BLaER1 treated with 17β-estradiol and CSF1 and Interleukin-3, amounts not matched to agents 10 nM and 100 nM (cell line): ENCODE measurements around the gene POTEB3.
"Not testable (repeated sequence)": the region's sequence is repeated elsewhere in the genome, so short reads cannot be mapped to it uniquely, and the experiment has no call there.

Source experiments
- H3K27ac ChIP-seq, 11 experiments: shearing (Covaris generic); formaldehyde crosslinking; 2 replicates each; pipeline ENCODE4 v1.8.1; 2022
- H3K27me3 ChIP-seq, 11 experiments: shearing (Covaris generic); formaldehyde crosslinking; 2 replicates each; pipeline ENCODE4 v1.8.1; 2022
- H3K36me3 ChIP-seq, 11 experiments: shearing (Covaris generic); formaldehyde crosslinking; 2 replicates each; pipeline ENCODE4 v1.8.1; 2022
- H3K4me1 ChIP-seq, 10 experiments: shearing (Covaris generic); formaldehyde crosslinking; 2 replicates each; pipeline ENCODE4 v1.8.1; 2022
- H3K4me2 ChIP-seq, 11 experiments: shearing (Covaris generic); formaldehyde crosslinking; 2 replicates each; pipeline ENCODE4 v1.8.1; 2022
- H3K4me3 ChIP-seq, 10 experiments: shearing (Covaris generic); formaldehyde crosslinking; 2 replicates each; pipeline ENCODE4 v1.8.1; 2022
- H3K9ac ChIP-seq, 11 experiments: shearing (Covaris generic); formaldehyde crosslinking; 2 replicates each; pipeline ENCODE4 v1.8.1; 2022
- H3K9me3 ChIP-seq, 11 experiments: shearing (Covaris generic); formaldehyde crosslinking; replicated peaks in 1 of 11; 2 replicates each; pipeline ENCODE4 v1.8.1; 2022
- H4K20me1 ChIP-seq, 11 experiments: shearing (Covaris generic); formaldehyde crosslinking; 2 replicates each; pipeline ENCODE4 v1.8.1; 2022

Gene POTEB3

DNA sequence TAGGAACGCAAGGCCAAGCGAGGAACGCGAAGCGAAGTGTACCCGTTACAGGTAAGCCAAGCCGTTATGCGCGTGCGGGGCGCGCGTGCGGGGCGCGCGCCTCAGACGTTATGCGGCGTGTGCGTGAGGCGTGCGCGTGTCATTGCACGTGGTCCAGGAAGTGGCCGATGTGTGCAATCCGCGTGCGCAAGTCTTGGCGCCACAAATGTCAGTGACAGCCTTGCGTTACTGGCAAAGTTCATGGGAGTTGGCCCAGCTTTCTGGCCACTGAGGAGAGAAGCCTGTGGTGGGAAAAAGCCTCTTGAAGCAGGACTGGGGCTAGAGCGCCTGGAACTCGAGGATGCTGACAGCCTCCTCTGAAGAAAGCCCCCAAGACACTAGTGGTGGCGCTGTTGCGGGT is at the start of gene POTEB3:
TSS of gene POTEB3 (minus strand) at position 101 of the 400 bp plus-strand sequence. CDS start 488 bp downstream, outside the sequence.
- not testable (repeated sequence) for H3K9me3 ChIP-seq, H3K9ac ChIP-seq, H3K4me1 ChIP-seq, H3K4me3 ChIP-seq, H3K36me3 ChIP-seq, H3K27me3 ChIP-seq, H3K27ac ChIP-seq, H3K4me2 ChIP-seq, H4K20me1 ChIP-seq

DNA sequence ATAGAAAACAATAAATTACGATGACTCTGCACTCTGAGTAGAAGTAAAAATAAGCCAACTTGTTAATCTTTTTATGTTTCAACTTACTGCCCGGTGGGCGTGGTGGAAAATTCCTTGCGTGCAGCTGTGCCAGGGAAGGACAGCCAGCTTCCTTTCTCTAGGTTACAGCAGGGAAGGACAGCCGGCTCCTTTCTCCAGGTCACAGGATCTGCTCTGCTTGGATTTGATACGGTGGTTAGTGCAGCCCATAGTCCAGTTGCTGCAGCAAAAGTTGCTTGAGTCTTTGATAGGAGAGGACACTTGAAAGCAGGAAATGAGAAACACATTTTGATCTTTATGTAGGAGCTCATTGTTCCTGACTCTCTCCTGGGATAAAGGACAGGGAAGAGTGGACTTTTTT is 13.4 kb upstream of the POTEB3 start:
- not testable (repeated sequence) for H3K4me2 ChIP-seq, H4K20me1 ChIP-seq, H3K4me3 ChIP-seq, H3K27me3 ChIP-seq, H3K4me1 ChIP-seq, H3K36me3 ChIP-seq, H3K9me3 ChIP-seq, H3K27ac ChIP-seq, H3K9ac ChIP-seq

DNA sequence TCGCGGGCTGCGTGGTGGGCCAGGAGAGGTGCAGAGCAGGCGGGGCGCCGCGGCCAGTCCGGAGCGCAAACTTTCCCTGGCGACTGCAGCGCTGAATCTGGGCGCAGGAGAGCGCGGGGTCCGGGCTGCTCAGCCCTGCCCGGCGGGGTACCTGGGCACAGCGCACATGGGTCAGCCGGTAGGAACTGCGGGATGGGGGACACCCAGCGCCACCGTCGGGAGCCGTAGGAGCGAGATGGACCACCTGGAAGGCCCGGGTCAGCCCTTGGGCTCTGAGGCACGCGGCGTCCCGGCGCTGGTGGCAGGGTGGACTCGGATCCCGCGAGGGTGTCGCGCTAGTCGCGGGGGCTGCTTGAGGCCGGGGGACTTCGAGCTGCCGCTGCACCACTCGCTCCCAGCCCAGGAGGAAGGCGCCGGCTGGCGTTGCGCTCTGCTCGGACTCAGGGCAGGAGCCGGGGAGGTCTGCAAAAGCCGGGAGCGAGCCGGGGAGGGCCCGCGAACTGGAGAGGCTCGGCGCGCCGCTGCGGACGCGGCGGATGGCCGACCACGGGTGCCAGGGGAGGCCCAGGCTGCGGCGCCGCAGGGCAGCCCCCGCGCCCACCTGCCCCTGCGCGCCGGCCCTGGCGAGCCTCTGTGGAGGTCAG is 11.7 kb upstream of the POTEB3 start:
- not testable (repeated sequence) for H3K9me3 ChIP-seq, H3K36me3 ChIP-seq, H4K20me1 ChIP-seq, H3K9ac ChIP-seq, H3K4me2 ChIP-seq, H3K4me3 ChIP-seq, H3K27me3 ChIP-seq, H3K27ac ChIP-seq, H3K4me1 ChIP-seq

DNA sequence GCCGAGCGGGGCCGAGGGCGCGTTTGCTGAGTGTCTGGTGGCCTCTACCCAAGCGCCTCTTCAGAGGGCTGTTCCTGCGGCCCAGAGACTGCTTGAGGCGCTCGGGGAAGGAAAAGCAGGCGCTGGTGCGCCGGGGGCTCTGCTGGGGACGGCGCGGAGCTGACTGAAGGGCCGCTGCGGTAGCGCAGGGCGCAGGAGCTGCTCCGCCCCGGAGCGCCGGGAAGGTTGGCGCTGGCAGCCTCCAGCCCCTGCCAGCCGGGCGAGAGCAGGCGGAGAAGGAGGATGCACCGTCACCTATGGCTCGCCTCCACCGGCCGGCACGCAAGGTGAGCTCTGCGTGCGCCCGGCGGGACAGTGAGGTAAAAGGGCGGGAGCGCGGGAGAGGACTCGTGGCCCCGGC is 11.2 kb upstream of the POTEB3 start:
- H3K36me3 ChIP-seq, H3K27me3 ChIP-seq, H3K4me3 ChIP-seq, H4K20me1 ChIP-seq, H3K9me3 ChIP-seq, H3K4me1 ChIP-seq, H3K4me2 ChIP-seq, H3K9ac ChIP-seq, H3K27ac ChIP-seq: not testable (repeated sequence)

DNA sequence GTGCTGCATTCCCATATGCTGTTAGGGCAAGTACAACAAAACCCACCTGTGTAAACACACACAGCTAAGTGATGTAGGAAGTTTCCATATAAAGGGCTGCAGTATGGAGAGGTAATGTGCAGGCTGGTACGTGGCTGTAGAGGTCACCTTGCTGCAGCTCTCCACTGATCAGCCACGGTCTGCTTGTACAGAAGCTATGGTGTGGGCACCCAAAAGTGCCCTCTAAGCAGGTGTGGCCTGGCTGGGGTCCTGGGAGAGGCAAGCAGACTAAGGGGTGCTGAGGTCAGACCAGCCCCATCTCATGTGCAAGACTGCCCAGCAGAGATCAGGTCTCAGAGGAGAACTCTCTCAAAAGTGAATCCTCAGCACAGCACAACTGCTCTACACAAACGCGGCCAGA is 32.9 kb downstream of the POTEB3 start:
- H3K4me3 ChIP-seq, H3K27ac ChIP-seq, H3K9me3 ChIP-seq, H3K9ac ChIP-seq, H3K27me3 ChIP-seq, H4K20me1 ChIP-seq, H3K4me2 ChIP-seq, H3K4me1 ChIP-seq, H3K36me3 ChIP-seq: not testable (repeated sequence)

DNA sequence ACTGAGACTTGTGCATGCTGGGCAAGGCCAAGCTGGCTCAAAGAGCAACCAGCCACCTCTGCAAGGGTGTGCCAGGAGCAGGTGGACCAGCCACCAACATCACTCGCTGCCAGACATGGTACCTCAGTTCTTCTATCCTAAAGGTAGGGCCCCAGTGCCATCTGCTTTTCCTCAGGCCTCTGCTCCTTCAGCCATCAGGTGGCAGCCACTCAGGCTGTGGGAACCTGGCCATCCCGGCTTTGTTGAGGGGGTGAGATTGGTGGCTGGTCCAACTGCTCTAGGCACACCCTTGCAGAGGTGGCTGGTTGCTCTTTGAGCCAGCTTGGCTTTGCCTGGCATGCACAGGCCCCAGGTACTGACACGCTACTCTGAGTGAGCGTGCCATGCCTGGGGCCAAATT is 38.8 kb downstream of the POTEB3 start:
- not testable (repeated sequence) for H3K27me3 ChIP-seq, H3K4me1 ChIP-seq, H4K20me1 ChIP-seq, H3K9me3 ChIP-seq, H3K9ac ChIP-seq, H3K27ac ChIP-seq, H3K4me3 ChIP-seq, H3K4me2 ChIP-seq, H3K36me3 ChIP-seq

DNA sequence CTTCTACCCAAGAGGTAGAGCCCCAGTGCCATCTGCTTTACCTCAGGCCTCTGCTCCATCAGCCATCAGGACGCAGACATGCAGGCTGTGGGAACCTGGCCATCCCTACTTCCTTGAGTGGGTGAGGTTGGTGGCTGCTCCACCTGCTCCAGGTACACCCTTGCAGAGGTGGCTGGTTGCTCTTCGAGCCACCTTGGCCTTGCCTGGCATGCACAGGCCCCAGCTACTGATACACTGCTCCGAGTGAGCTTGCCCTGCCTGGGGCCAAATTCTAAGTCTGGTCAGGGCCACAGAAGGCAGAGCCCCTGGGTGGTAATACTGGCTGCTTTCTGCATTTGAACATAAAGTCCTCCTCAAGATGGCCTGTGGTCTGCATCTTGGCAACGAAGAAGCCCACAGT is 41.2 kb downstream of the POTEB3 start:
- H3K4me1 ChIP-seq, H3K36me3 ChIP-seq, H4K20me1 ChIP-seq, H3K27me3 ChIP-seq, H3K4me3 ChIP-seq, H3K4me2 ChIP-seq, H3K27ac ChIP-seq, H3K9me3 ChIP-seq, H3K9ac ChIP-seq: not testable (repeated sequence)

DNA sequence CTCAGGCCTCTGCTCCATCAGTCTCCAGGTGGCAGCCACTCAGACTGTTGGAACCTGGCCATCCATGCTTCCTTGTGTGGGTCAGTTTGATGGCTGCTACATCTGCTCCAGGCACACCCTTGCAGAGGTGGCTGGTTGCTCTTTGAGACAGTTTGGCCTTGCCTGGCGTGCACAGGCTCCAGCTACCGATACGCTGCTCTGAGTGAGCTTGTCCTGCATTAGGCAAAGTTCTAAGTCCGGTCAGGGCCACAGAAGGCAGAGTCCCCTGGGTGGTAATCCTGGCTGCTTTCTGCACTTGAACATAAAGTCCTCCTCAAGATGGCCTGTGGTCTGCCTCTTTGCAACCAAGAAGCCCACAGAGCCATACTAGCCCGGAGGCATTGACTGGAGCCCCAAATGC is 41.8 kb downstream of the POTEB3 start:
- H3K9ac ChIP-seq, H3K36me3 ChIP-seq, H3K4me1 ChIP-seq, H4K20me1 ChIP-seq, H3K27ac ChIP-seq, H3K9me3 ChIP-seq, H3K27me3 ChIP-seq, H3K4me2 ChIP-seq, H3K4me3 ChIP-seq: not testable (repeated sequence)

DNA sequence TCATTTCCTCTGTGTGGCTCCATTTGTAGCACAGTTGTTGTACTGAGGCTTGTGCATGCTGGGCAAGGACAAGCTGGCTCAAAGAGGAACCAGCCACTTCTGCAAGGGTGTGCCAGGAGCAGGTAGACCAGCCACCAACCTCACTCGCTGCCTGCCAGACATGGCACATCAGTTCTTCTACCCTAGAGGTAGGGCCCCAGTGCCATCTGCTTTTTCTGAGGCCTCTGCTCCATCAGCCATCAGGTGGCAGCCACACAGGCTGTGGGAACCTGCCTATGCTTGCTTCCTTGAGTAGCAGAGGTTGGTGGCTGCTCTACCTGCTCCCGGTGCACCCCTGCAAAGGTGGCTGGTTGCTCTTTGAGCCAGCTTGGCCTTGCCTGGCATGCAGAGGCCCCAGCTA is 42.6 kb downstream of the POTEB3 start:
- not testable (repeated sequence) for H3K4me2 ChIP-seq, H3K36me3 ChIP-seq, H3K9ac ChIP-seq, H3K27ac ChIP-seq, H3K4me3 ChIP-seq, H4K20me1 ChIP-seq, H3K9me3 ChIP-seq, H3K4me1 ChIP-seq, H3K27me3 ChIP-seq

DNA sequence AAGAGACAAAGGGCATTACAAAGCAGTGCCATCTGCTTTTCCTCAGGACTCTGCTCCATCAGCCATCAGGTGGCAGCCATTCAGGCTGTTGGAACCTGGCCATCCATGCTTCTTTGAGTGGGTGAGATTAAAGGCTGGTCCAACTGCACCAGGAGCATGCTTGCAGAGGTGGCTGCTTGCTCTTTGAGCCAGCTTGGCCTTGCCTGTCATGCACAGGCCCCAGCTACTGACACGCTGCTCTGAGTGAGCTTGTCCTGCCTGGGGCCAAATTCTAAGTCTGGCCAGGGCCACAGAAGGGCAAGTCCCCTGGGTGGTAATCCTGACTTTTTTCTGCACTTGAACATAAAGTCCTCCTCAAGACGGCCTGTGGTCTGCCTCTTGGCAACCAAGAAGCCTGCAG is 43.1 kb downstream of the POTEB3 start:
- H3K4me3 ChIP-seq, H3K4me1 ChIP-seq: not testable (repeated sequence)

DNA sequence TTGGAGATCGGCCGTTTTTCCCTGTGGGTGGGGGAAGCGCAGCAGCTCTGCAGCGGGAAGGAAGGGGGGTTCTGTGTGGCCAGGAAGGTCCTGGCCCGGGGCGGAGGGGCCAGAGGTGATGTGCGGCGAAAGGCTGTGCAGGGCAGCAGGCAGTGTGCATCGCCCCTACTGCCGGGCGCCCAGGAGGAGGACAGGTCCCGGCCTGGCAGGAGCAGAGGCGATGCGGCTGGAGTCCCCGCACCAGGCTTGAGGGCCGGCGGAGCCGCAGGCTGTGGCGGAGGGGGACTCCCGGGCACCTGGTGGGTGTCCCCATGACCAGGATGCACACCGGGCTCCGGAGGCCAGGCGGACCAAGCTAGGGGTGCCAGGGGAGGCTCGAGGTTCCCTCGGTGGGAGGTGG is 54.3 kb downstream of the POTEB3 start:
- not testable (repeated sequence) for H3K27ac ChIP-seq, H3K4me3 ChIP-seq, H3K9ac ChIP-seq, H3K36me3 ChIP-seq, H4K20me1 ChIP-seq, H3K27me3 ChIP-seq, H3K4me2 ChIP-seq, H3K4me1 ChIP-seq, H3K9me3 ChIP-seq

More for the DNA sequence above, 43.1 kb downstream of the POTEB3 start:
- not testable (repeated sequence) for H3K4me2 ChIP-seq, H3K9ac ChIP-seq, H3K9me3 ChIP-seq, H3K27me3 ChIP-seq, H3K36me3 ChIP-seq, H3K27ac ChIP-seq, H4K20me1 ChIP-seq

DNA sequence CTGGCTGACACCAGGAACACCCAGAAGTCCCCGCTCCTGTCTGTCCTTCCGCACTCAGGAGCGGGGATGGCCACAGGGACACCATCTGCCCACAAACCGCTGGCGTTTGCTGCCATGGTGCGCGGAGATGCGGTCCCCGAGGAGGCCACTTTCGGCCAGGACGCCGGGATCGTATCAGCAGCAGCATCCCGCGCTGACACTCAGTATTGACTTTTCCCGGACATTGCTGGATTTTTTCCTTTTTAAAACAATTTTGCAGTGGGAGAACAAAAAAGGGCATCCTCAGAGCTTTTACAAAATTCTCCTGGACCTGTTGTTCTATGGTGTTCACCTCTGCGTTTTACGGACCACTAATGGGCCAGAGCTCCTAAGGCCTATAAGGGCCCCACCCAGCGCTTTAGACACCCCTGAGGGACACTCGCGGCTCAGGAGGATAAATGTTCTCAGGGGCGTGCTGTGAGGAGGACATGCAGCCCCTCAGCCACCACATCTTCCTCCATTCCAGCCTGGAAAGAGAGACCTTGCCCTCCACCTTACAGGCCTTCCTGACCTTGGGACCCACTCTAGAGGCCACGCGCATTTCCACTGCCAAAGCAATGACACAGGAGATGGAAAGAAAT is 56.3 kb downstream of the POTEB3 start:
- H3K27ac ChIP-seq, H3K36me3 ChIP-seq, H4K20me1 ChIP-seq, H3K4me3 ChIP-seq, H3K4me1 ChIP-seq, H3K9ac ChIP-seq, H3K4me2 ChIP-seq, H3K9me3 ChIP-seq, H3K27me3 ChIP-seq: not testable (repeated sequence)

DNA sequence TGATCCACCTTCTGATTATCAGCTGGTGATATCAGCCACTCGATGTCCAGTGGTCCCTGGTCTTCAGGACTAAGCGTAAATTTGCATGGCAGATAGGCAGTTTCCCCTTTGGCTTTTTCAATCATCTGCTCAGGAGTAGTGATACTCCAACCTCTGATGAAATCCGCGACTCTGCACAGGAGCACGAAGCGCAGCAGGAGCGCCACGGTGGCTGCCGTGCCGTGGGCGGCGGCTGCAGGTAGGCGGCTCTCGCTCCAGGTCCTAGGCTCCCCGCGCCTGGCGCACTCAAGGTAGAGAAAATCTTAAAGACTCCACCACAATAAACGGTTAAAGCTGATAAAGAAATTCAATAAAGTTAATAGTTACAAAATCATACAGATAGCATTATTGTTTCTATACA is 66.6 kb downstream of the POTEB3 start:
- not testable (repeated sequence) for H3K27me3 ChIP-seq, H3K4me3 ChIP-seq, H3K27ac ChIP-seq, H4K20me1 ChIP-seq, H3K36me3 ChIP-seq, H3K4me2 ChIP-seq, H3K9ac ChIP-seq, H3K4me1 ChIP-seq, H3K9me3 ChIP-seq

DNA sequence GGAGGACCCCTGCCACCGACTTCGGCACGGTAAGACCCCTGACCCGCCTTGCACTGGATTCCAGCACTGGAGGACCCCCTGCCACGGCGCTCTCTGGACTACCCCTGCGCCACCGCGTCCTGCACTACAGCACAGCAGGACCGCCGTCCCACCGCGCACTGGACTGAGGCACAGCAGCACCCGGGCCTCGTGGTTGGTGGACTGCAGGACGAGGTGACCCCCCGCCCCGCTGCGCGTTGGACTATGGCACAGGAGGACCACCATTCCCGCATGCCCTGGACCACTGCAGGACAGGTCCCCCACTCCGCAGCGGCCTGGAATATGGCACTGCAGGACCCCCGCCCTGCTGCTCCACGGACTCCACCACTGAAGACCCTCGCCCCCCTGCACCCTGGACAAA is 71.1 kb downstream of the POTEB3 start:
- not testable (repeated sequence) for H3K9me3 ChIP-seq, H4K20me1 ChIP-seq, H3K27me3 ChIP-seq, H3K36me3 ChIP-seq, H3K27ac ChIP-seq, H3K4me2 ChIP-seq, H3K9ac ChIP-seq, H3K4me3 ChIP-seq, H3K4me1 ChIP-seq

DNA sequence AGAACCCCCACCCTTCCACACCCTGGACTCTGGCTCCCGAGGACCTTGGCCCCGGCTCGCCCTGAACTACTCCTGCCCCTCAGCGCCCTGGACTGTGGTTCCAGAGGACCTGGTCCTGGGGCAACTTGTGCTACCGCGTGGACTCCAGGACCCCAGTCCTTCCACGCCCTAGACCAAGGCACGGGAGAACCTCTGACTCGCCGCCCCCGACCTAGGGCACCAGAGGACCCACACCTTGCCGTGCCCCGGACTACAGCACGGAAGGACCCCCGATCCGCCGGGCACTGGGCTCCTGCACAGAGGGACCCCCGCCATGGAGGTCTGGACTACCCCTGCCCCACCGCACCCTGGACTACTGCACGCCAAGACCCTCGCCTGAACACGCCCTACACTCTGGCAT is 71.7 kb downstream of the POTEB3 start:
- H3K9me3 ChIP-seq, H3K27ac ChIP-seq, H3K4me2 ChIP-seq, H3K9ac ChIP-seq, H3K27me3 ChIP-seq, H3K4me3 ChIP-seq, H3K36me3 ChIP-seq, H4K20me1 ChIP-seq, H3K4me1 ChIP-seq: not testable (repeated sequence)
